Mucosa of rectum (tissue), 2 donors: ENCODE measurements around the gene OR10A5.
"Not testable (repeated sequence)": the region's sequence is repeated elsewhere in the genome, so short reads cannot be mapped to it uniquely, and the experiment has no call there.

Experiments
- H3K27ac ChIP-seq, 2 donors: one replicate each; pipeline ENCODE4 v1.7.0; 2013; ENCODE audit warnings: inconsistent platforms in 2 of 2, low read depth in 2 of 2, low read length in 2 of 2
- H3K27me3 ChIP-seq, 2 donors: one replicate each; pipeline ENCODE4 v1.7.0; 2013; ENCODE audit warnings: low read length in 2 of 2; ENCODE audit not compliant: control insufficient read depth in 2 of 2, insufficient read depth in 2 of 2
- H3K36me3 ChIP-seq, 2 donors: one replicate each; pipeline ENCODE4 v1.7.0; 2013; ENCODE audit warnings: low read length in 2 of 2; ENCODE audit not compliant: control insufficient read depth in 2 of 2, insufficient read depth in 2 of 2
- H3K4me1 ChIP-seq, 2 donors: one replicate each; pipeline ENCODE4 v1.7.0; 2013; ENCODE audit warnings: low read length in 2 of 2, mild to moderate bottlenecking in 1 of 2; ENCODE audit not compliant: control insufficient read depth in 2 of 2, insufficient read depth in 2 of 2
- H3K4me3 ChIP-seq, 2 donors: one replicate each; pipeline ENCODE4 v1.7.0; 2013; ENCODE audit warnings: low read length in 2 of 2
- H3K9ac ChIP-seq, 2 donors: one replicate each; pipeline ENCODE4 v1.7.0; 2013; ENCODE audit warnings: low read length in 2 of 2, low read depth in 1 of 2, mild to moderate bottlenecking in 1 of 2
- H3K9me3 ChIP-seq, 2 donors: one replicate each; pipeline ENCODE4 v1.7.0; 2013; ENCODE audit warnings: low read length in 2 of 2; ENCODE audit not compliant: control insufficient read depth in 2 of 2
- donor health status: healthy.
- donor health status: Normal muscosa, but diverticular disease.

OR10A5 gene

DNA sequence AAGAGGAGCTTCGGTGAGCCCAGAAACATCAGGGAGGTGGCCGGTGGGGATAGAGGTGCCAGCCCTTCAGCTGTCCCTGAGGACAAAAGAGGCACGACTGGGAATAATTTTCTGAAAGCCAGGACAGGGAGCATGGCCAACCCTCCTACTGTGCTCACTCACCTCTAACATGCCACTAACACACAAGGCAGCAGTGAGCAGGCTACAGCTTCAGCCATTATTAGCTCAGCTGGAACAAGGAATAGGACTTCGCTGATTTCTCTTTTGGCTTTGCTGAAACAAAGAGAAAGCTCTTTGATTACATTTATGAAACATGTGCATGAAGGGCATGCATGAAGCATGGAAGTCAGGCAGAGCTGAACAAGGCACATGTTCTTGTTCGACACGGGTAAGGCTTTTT is 12.1 kb upstream of the OR10A5 start:
- Histone ChIP-seq H3K9me3 (no peaks in the 10 kb centered on the region), H3K4me3 (no peak overlapping the region), H3K36me3 (no peaks in the 10 kb centered on the region), H3K4me1 (no peaks in the 10 kb centered on the region), H3K27me3 (no peaks in the 10 kb centered on the region), H3K9ac (no peak overlapping the region), H3K27ac (no peak overlapping the region)

DNA sequence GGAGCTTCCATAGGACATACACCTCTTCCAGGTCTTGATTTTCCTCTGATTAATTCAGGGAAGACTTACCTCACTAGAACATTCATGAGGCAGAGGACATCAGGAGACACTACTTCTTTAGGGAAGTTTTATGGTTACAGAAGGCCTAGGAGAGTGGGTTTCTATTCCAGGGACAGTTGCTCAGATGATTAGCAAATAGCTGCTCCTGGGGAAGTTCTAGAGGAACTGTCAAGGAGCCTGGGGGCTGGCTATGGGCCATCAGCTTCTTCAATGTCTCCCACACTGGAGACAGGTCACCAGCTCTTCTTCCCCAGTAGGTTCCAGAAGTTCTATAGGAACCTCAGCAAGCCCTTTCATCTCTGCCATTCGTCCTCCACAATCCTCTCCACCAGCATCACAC is 11.5 kb upstream of the OR10A5 start:
- no peak overlapping the region for H3K27ac ChIP-seq
- no peaks in the 10 kb centered on the region for H3K9me3 ChIP-seq
- no peaks in the 10 kb centered on the region for H3K27me3 ChIP-seq
- H3K4me3 ChIP-seq, result no peak overlapping the region
- H3K4me1 ChIP-seq, result no peaks in the 10 kb centered on the region
- H3K9ac ChIP-seq, result no peak overlapping the region
- no peaks in the 10 kb centered on the region for H3K36me3 ChIP-seq

DNA sequence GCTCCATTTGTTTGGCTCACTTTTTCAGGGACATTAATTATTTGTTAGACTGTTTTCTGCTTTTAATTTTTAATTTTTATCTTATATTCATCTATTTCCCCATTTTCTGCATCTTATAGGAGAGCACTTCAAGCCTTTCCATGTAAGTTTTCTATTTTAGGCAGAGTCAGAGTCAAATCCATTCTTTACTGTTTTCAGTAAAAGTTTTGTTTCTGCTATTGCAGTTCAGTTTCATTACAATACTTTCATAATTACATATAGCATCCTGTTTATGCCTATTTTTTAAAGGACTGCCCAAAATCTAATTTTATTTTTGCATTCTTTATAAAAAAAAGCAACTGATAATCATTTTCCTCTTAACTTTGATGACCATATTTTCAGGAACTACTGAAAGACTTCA is 3.8 kb upstream of the OR10A5 start:
- Histone ChIP-seq H3K27ac (no peak overlapping the region), H3K9me3 (no peaks in the 10 kb centered on the region), H3K4me1 (no peaks in the 10 kb centered on the region), H3K36me3 (no peaks in the 10 kb centered on the region), H3K9ac (no peak overlapping the region), H3K27me3 (no peaks in the 10 kb centered on the region), H3K4me3 (no peak overlapping the region)

DNA sequence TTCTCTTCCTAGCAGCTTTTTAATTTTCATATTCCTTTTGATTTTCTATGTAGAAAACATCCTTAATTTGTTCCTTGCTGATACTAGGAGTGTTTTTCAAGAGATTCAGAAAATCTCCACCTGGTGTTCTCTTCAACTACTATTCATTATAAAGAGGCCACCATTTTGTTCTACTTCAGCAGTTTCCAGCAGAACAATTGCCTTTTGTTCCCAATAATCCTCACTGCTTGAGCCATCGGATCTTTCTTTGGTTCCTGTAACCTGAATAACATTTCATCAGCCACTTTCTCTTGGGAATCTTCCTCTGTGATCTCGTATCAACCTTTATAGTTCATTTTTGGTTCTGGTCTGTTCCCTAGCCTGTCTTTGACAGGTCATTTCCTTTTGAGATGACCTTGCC is 1.8 kb upstream of the OR10A5 start:
- Histone ChIP-seq H3K27me3 (no peaks in the 10 kb centered on the region), H3K36me3 (no peaks in the 10 kb centered on the region), H3K4me3 (no peak overlapping the region), H3K9me3 (no peaks in the 10 kb centered on the region), H3K27ac (no peak overlapping the region), H3K4me1 (no peaks in the 10 kb centered on the region), H3K9ac (no peak overlapping the region)

DNA sequence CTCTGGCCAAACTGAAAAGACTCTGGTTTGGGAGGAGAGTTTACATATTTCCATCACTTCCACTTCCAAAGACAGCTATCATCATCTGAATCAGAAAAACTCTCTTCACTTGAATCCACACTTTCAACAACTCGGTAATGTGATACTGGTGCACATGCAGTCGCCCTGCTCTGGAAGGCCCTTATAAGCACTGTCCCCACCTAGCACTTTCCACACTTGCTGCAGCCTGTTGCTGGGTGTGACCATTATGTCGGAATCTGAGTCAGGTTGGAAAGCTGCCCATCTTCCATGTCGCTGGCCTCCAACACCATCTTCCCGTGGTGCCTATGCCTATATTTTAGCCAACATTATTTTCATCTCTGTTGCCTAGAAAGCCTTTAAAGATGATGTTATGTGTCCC is 1.1 kb upstream of the OR10A5 start:
- no peaks in the 10 kb centered on the region for H3K9me3 ChIP-seq
- no peaks in the 10 kb centered on the region for H3K36me3 ChIP-seq
- no peaks in the 10 kb centered on the region for H3K27me3 ChIP-seq
- no peak overlapping the region for H3K27ac ChIP-seq
- no peak overlapping the region for H3K4me3 ChIP-seq
- no peak overlapping the region for H3K9ac ChIP-seq
- H3K4me1 ChIP-seq, result no peaks in the 10 kb centered on the region

DNA sequence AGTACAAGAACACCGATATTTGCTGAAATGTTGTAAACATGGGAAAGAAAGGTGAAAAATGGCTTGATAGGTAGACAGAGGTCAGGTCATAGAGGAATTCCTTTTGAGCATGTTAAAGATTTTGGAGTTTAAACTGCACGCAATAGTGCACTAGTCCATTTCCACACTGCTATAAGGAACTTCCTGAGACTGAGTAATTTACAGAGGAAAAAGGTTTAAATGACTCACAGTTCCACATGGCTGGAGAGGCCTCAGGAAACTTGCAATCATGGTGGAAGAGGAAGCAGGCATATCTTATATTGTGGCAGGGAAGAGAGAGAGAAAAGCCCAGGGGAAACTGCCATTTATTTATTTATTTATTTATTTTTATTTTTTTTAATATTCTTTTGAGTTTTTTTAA is 5.0 kb downstream of the OR10A5 start:
- Histone ChIP-seq H3K9ac (no peak overlapping the region), H3K9me3 (no peaks in the 10 kb centered on the region), H3K27ac (no peak overlapping the region), H3K27me3 (no peaks in the 10 kb centered on the region), H3K36me3 (no peaks in the 10 kb centered on the region), H3K4me1 (no peaks in the 10 kb centered on the region), H3K4me3 (no peak overlapping the region)

DNA sequence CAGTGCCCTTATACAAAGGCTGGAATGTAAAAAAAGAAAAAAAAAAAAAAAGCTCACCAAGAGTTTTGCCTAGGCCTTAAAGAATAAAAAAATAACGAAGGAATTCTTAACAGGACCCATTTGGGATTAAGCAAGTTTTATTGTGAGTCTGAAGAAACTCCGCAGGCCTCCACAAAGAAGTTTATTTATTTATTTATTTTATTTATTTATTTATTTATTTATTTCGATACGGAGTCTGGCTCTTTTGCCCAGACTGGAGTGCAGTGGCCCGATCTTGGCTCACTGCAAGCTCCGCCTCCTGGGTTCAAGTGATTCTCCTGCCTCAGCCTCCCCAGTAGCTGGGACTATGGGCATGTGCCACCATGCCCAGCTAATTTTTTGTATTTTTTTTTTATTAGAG is 9.3 kb downstream of the OR10A5 start:
- H3K9ac ChIP-seq, H3K27ac ChIP-seq, H3K27me3 ChIP-seq, H3K4me3 ChIP-seq, H3K4me1 ChIP-seq, H3K9me3 ChIP-seq, H3K36me3 ChIP-seq: not testable (repeated sequence)

DNA sequence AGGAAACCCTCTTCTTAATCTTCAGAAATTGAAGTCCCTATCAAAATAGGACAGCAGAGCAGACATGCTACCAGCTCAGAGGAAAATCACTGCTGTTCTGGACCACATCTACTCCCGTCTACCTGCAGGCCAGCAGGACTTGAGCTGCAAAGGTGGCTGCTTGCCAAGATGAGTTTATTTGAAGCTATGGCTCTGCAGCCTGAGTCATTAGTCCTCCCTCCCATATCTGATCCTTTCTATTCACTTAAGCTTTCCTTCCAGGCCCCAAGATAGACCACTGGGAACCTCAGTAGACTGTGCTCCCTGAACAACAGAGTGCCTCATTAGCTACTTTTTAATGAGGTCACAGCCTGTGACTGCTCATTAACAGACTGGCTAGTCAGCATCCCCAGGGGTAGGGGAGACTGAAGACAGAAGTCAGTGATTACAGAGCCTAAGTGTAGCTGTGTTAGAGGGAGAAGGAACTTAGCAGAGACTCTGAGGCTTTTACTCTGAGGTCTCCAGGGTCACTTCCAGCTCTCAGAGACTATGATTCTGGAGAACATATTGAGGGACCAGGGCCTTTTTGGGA is 10.6 kb downstream of the OR10A5 start:
- Histone ChIP-seq H3K27ac (no peak overlapping the region), H3K36me3 (no peaks in the 10 kb centered on the region), H3K4me3 (no peak overlapping the region), H3K9me3 (no peaks in the 10 kb centered on the region), H3K4me1 (no peaks in the 10 kb centered on the region), H3K9ac (no peak overlapping the region), H3K27me3 (no peaks in the 10 kb centered on the region)

DNA sequence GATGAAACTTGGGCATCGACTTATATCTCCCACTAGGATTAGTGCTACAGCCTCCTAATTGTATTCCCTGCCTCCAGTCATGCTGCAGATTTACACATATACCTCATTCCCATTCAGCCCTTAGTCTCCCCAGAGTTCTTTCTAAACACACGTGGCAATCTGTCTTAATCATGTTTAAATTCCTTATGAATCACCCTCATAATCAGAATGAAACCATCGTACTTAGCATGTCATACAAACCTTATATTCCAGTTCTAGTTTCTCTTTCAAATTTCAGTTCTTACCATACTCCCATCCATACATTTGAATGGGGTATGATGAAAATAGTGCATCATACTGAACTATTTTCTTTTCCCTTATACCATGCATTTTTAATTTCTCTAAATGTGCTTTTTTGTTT is 11.4 kb downstream of the OR10A5 start:
- no peaks in the 10 kb centered on the region for H3K27me3 ChIP-seq
- H3K9ac ChIP-seq, result no peak overlapping the region
- no peaks in the 10 kb centered on the region for H3K4me1 ChIP-seq
- H3K27ac ChIP-seq, result no peak overlapping the region
- no peaks in the 10 kb centered on the region for H3K36me3 ChIP-seq
- no peak overlapping the region for H3K4me3 ChIP-seq
- no peaks in the 10 kb centered on the region for H3K9me3 ChIP-seq

DNA sequence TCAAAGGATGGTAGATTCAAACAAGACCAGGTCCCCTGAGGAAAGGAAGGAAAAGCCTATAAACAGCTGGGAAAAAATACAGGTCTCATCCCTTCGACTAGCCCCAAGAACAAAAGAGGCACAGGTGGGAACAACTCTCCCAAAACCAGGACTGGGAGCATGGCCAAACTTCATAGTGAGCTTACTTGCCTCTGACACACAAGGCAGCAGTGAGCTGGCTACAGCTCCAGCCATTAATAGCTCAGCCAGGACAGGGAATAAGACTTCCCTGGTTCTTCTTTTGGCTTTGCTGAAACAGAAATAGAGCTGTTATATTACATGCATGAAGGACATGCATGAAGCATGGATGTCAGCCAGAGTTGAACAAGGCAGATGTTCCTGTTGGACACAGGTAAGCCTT is 17.5 kb downstream of the OR10A5 start, which contains the start of gene OR10A2:
Gene OR10A2 (plus strand): TSS at position 97 of the 400 bp plus-strand sequence. CDS start 6,698 bp downstream, outside the sequence.
- Histone ChIP-seq H3K27me3 (no peaks in the 10 kb centered on the region), H3K9me3 (no peaks in the 10 kb centered on the region), H3K27ac (no peak within 1 kb of the TSS), H3K36me3 (no peaks in the 10 kb centered on the region), H3K9ac (no peak within 1 kb of the TSS), H3K4me3 (no peak within 1 kb of the TSS), H3K4me1 (no peaks in the 10 kb centered on the region)

DNA sequence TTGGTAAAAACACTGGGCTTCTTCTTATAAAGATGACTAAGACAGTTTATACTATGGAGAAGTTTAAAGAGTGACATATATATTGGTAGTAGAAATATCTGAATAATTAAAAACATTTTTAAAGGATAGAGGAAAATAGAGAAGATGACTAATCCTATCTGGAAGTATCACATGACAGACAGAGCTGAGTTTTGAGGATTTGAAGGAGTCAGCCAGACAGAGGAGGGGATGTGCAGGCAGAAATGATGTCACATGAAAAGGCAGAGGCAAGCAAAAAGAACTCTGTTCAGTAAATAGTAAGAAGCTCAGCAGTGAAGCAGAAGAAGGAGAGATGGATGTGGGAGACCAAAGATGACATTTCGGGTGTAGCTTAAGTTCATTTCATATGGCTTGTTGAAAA is 19.0 kb downstream of the OR10A5 start:
- H3K4me1 ChIP-seq, result no peaks in the 10 kb centered on the region
- no peak overlapping the region for H3K4me3 ChIP-seq
- H3K36me3 ChIP-seq, result no peaks in the 10 kb centered on the region
- H3K27me3 ChIP-seq, result no peaks in the 10 kb centered on the region
- H3K9ac ChIP-seq, result no peak overlapping the region
- no peak overlapping the region for H3K27ac ChIP-seq
- H3K9me3 ChIP-seq, result no peaks in the 10 kb centered on the region
